EH (cell line): Measurements from ENCODE around the gene ATRAID.
"Not testable (repeated sequence)": the region's sequence is repeated elsewhere in the genome, so short reads cannot be mapped to it uniquely, and the experiment has no call there.

Source experiments
- DNase-seq: peaks from one replicate; pipeline ENCODE4 v3.0.0-alpha.2; 2015; ENCODE audit warnings: low read depth

The ATRAID gene

GRCh38 chr2:27194538-27195354 lies 17.1 kb upstream of the ATRAID start:
- DNase-seq, result peak; percentile 13

- DNase-seq, result not testable (repeated sequence)
Measured at GRCh38 chr2:27195799-27196198, 16.0 kb upstream of the ATRAID start.

GRCh38 chr2:27198068-27198467 lies 13.8 kb upstream of the ATRAID start:
- DNase-seq, result not testable (repeated sequence)

GRCh38 chr2:27198627-27199026 lies 13.2 kb upstream of the ATRAID start:
- DNase-seq, result no peak

GRCh38 chr2:27199241-27199640 lies 12.6 kb upstream of the ATRAID start:
- DNase-seq, result no peak

- no peak for DNase-seq
Measured at GRCh38 chr2:27201675-27202074, 10.2 kb upstream of the ATRAID start.

- no peak for DNase-seq
Measured at GRCh38 chr2:27202854-27203253, 9.0 kb upstream of the ATRAID start.

- DNase-seq, result no peak
Measured at GRCh38 chr2:27203741-27204140, 8.1 kb upstream of the ATRAID start.

- no peak for DNase-seq
Measured at GRCh38 chr2:27204566-27204965, 7.3 kb upstream of the ATRAID start.

GRCh38 chr2:27205206-27205605 lies 6.6 kb upstream of the ATRAID start:
- no peak for DNase-seq

- no peak for DNase-seq
Measured at GRCh38 chr2:27206346-27206745, 5.5 kb upstream of the ATRAID start.

GRCh38 chr2:27208486-27209050 lies 3.3 kb upstream of the ATRAID start:
- no peak for DNase-seq

GRCh38 chr2:27209621-27210401 lies 2.0 kb upstream of the ATRAID start:
- no peak for DNase-seq

GRCh38 chr2:27211241-27211942 lies 449 bp upstream of the ATRAID start:
- peak; percentile 39 for DNase-seq

- DNase-seq, result peak; percentile 67
Measured at GRCh38 chr2:27212626-27213471, 1.0 kb downstream of the ATRAID start.

GRCh38 chr2:27214941-27215340 lies 3.1 kb downstream of the ATRAID start:
- DNase-seq, result peak; percentile 25

GRCh38 chr2:27216416-27217137 lies 4.7 kb downstream of the ATRAID start:
- DNase-seq, result no peak

- DNase-seq, result peak; percentile 85
Measured at GRCh38 chr2:27217173-27218121, 5.6 kb downstream of the ATRAID start, which contains the start of gene CAD. TSS of gene CAD (plus strand) at chr2:27217369. CDS start at chr2:27217552, 183 bp downstream.

GRCh38 chr2:27218614-27219013 lies 6.8 kb downstream of the ATRAID start:
- no peak for DNase-seq
